ENCODE measurements around the gene OPTN. TPM values are rescaled to one million over a fixed set of nuclear protein-coding genes. Genes with fewer than 3 reads are reported as not detected.
"Not testable (repeated sequence)": the region's sequence is repeated elsewhere in the genome, so short reads cannot be mapped to it uniquely, and the experiment has no call there.

OPTN gene
- total RNA-seq, 1 experiment from 2014 or later, result 13.7 TPM

- no peak for DNase-seq (ENCODE audit: low spot score)
Observed at GRCh38 chr10:13120786-13121499, 21.0 kb downstream of the OPTN start.

GRCh38 chr10:13121500-13121854 is 21.5 kb downstream of the OPTN start:
- no peak for DNase-seq (ENCODE audit: low spot score)

GRCh38 chr10:13136651-13137050 is 36.7 kb downstream of the OPTN start:
- no peak for DNase-seq (ENCODE audit: low spot score)

DNA sequence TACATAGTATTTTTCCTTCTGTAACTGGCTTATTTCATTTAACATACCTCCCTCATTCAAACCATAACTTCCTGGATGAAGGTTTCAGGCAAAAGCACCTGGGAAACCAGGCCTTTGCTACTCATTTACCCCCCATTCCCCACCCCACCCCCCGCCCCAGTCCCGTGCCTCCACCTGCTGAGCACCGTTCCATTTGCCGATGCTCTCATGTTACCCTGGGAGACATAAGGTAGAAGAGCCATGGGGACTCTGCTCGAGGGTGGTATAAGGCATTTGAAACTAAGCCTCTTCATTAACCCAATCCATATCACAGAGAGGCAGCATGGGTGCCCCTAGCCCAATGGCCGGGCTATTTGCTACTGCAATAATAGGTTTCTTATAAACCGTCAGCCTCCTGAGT is 39.2 kb downstream of the OPTN start:
- DNase-seq (ENCODE audit: low spot score), result no peak

DNA sequence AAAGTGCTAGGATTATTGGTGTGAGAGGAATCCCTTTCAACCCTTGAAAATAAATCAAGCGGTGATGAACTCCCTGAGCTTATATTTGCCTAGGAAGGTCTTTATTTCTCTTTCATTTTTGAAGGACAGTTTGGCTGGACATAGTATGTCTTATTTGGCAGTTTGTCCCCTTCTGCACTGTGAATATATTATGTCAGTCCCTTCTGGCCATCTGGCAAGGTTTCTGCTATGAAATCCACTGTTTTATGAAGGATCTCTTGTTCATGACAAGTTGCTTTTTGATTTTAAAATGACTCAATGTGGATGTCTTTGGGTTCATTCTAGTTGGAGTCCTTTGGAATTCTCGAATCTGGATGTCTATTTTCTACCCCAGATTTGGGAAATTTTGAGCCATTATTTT is 39.7 kb downstream of the OPTN start:
- no peak for DNase-seq (ENCODE audit: low spot score)

DNA sequence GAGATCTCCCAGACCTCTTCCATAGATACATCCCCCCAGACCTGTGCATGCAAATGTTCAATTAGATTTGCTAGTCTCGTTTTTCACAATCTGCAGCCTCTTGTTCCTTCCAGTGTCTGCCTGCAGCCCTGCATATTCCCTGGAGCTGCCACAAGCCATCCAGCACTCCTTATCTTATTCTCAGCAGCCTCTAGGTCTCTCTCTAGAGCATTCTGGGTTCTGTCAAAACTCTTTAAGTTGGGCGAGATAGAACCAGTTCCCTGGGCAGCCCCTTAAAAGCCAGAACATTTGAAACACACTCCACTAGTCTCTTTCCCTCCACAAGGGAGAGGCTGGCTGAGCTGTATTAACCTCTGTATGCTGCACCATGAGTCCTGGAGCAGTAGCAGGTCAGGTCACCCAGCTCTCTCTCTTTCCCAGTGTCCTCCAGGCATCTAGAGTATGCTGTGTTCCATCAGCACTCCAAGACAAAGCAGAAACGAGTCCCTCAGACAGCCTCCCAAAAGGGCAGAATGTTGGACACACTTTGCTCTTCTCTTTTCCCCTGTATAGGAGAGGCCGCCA is 40.7 kb downstream of the OPTN start:
- DNase-seq (ENCODE audit: low spot score), result no peak

DNA sequence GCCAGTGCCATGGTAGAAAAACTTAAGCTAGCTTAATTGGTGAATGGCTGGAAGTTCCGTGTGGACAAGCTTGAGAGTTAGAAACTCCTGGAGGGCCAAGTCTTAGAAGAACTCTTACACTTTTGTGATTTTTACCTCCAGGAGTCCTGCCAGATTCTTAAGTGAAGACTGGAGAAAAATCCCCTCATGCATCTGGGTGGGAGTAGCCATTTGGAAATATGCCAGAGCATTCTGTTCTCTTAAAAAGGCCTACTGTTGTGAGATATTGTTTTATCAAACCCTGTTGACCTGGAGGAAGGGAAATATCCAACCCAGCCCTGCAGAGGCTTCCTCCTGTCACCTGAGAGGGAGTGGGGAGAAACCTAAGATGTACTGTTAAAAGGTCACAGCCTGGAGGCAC is 43.8 kb downstream of the OPTN start:
- no peak for DNase-seq (ENCODE audit: low spot score)

DNA sequence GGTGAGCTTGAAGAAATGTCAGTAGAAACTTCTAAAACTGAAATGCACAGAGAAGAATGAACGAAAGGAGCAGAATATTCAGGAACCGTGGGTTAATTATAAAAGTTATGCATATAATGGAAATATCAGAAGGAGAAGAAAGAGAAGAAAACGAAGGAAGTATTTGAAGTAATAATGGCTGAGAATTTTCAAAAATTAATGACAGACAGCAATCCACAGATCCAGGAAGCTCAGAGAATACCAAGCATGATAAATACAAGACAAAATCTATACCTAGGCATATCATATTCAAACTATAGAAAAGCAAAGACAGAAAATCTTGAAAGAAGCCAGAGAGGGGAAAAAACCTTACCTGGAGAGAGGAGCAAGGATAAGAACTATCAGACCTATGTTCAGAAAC is 44.9 kb downstream of the OPTN start:
- DNase-seq (ENCODE audit: low spot score), result no peak

DNA sequence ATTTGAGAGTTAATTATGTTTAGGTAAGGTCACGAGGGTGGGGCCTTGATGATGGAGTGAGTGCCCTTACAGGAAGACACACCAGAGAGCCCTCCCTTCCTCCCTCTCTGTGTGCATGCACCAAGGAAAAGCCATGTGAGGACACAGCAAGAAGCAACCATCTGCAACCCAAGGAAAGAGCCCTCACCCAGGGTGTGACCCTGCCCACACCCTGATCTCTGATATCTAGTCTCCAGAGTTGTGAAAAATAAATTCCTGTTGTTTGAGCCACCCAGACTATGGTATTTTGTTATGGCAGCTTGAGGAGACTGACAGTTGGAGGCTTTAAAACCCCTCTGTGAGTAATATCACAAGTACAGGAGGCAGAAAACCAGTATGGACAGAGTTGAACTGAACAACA is 46.4 kb downstream of the OPTN start:
- DNase-seq (ENCODE audit: low spot score), result no peak

DNA sequence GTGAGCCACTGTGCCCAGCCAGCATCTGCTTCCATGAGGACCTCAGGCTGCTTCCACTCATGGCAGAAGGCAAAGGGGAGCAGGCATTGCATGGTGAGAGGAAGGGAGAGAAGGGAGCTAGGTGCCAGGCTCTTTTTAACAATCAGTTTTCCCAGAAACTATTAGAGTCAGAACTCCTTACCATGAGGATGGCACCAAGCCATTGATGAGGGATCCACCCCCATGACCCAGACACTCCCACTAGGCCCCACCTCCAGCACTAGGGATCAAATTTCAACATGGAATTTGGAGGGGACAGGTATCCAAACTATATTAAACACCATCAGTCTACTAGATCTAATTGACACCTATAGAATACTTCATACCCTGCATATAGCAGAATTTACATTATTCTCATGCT is 47.2 kb downstream of the OPTN start:
- no peak for DNase-seq (ENCODE audit: low spot score)

DNA sequence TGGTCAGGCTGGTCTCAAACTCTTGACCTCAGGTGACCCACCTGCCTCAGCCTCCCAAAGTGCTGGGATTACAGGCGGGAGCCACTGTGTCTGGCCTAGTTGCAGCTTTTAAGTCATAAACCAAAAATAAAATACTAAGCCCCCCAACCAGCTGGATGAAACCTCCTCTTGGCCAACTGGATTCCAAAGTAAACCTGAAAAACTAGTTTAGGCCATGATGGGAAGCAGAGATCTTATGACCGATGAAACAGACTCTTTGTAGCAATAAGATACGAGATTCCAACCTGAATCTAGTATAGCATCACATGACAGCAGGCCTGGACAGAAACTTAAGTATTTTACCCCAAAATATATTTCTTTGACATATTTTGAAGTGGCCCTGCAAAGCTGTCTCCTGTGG is 52.3 kb downstream of the OPTN start:
- DNase-seq (ENCODE audit: low spot score), result no peak

GRCh38 chr10:13155860-13156259 is 55.9 kb downstream of the OPTN start:
- not testable (repeated sequence) for DNase-seq (ENCODE audit: low spot score)

DNA sequence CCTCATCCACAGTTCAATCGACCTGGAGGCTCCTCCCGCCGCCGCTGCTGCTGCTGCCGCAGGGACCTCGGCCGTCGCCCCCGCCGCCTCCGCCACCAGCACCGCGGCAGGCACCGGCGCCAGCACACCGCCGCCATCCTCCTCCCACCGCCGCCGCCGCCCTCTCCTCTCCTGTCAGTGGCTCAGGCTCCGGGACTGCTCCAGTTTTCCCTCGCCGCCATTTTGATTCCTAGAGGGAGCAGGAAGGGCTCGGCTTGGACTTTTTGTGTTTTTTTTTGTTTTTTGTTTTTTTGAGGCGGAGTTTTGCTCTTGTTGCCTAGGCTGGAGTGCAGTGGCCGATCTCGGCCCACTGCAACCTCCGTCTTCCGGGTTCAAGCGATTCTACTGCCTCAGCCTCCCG is 58.4 kb downstream of the OPTN start:
- no peak for DNase-seq (ENCODE audit: low spot score)

DNA sequence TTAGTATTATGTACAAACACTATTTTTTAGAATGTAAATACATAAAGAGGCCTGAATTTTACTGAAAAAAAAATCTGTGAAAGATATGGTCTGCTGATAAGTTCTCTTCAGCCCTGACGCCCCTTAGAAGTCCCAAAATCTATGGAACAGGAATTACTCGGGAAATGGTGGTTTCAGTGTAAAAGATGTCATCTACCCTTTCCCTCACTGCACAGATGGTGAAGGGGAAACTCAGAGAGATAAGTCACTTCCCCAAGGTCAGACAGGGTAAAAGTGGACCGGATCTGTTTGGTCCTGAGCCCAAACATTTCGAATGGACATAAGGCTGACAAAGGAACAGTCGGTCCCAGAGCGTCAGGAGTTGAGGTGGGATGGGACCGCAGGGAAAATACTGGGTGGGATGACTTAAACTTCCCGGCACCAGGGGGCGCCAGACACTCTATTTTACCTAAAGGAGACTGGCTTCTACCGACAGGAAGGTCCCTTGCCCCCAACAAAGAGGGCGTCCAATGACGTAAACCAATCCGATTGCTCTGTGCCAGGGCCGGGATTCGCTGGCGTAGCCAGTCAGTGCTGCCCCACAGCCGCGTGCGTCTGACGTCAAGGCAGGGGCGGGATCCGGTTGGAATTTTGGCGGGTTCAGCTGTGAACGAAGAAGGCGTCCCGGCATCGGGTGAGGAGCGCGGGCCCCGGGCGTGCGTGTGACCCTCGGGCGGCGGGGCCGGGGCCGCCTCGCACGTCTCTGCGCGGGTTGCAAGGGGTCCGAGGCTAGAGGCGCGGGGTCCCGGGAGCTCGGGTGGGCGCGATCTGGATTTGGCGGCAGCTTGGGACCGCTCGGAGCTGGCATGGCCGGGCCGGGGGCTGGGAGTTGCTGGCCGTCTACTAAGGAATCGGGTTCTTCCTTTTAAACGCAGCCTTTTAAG is 61.2 kb downstream of the OPTN start, which contains the start of gene MCM10:
MCM10 (plus strand) TSS at position 625 of the 923 bp plus-strand sequence. CDS start 2,645 bp downstream, outside the sequence.
- DNase-seq (ENCODE audit: low spot score), result peak; percentile 97

- no peak for DNase-seq (ENCODE audit: low spot score)
Observed at GRCh38 chr10:13161857-13162271, 61.9 kb downstream of the OPTN start.

GRCh38 chr10:13163859-13164258 is 63.9 kb downstream of the OPTN start:
- no peak for DNase-seq (ENCODE audit: low spot score)

GRCh38 chr10:13165177-13165576 is 65.2 kb downstream of the OPTN start:
- no peak for DNase-seq (ENCODE audit: low spot score)

DNA sequence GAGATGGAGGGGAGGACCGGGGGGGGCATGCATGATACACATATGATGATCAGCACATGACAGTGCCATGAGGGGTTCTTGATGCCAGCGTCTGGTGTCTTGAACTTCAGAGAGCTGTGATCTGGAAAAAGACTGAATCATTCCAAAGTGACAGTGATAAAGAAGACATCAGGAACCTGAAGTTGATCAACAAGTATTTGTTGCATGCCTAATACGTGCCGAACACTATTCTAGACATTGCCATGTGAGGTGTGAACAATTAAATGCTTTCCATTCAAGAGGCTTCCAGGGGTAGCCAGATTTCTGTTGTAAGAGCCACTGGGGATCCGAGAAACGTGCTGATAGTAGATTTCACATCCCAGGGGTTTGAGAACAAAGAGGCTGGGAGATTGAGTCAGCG is 67.6 kb downstream of the OPTN start:
- no peak for DNase-seq (ENCODE audit: low spot score)

- DNase-seq (ENCODE audit: low spot score), result no peak
Observed at GRCh38 chr10:13168781-13169180, 68.8 kb downstream of the OPTN start.

DNA sequence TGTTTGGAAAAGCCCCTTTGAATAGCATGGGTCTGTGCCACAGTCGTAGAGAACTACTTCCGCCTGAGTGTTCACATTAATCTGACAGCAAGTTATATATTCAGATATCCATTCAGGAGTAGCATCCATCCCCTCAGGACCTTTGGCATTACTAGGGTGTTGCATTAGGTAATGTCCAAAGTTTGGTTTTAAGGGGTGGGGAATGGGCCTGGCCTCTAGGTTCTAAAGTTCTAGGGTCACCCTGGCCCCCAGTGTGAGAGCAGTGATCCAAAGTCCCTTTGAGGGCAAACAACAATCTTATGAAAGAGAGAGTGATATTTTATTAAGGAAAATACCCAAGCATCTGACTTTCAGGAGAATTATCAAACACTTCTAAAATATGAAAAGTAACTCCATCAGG is 73.7 kb downstream of the OPTN start:
- DNase-seq (ENCODE audit: low spot score), result no peak

DNA sequence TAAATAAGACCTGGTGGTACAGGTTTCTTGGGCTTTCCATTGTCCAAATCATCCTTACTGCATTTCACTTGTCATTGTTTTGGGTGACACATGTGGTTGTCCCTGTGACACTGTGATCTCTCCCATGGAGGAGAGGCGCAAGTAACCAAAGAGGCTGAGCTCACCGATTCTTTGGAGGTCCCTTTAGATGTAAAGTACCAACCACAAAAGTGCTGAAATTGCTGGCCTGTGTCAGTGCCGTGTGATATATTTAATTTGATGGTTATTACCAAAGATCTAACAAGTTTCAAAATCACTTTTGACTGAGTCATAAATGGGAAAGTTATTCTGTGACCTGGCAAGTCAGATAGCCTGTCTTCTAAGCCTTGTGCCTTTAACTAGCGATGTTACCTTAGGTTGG is 80.8 kb downstream of the OPTN start:
- no peak for DNase-seq (ENCODE audit: low spot score)

DNA sequence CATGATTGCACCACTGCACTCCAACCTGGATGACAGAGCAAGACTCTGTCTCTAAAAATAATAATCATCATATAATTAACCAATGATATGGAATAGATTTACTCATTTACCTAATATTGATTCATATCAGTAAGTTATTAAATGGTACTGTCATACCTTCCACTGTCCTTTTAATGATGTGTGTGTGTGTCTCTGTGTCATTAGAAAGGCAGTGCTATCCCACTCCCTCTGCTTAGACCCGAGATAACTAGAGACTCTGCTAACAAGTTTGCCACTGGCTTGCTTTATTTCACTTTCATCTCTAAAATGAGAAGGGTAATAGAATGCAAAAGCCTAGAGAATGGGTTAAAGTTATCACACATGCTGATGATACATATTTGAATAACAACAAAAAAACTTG is 82.5 kb downstream of the OPTN start:
- DNase-seq (ENCODE audit: low spot score), result no peak

GRCh38 chr10:13183625-13184024 is 83.7 kb downstream of the OPTN start:
- DNase-seq (ENCODE audit: low spot score), result no peak
